GM21619 (cell line): ENCODE results near the gene ADAMTSL3.
A peak's percentile ranks its signal among the peaks of the same experiment; 100 is the strongest.

Experiments
- ATAC-seq: cut with Tn5 transposase; IDR thresholded peaks from one replicate; pipeline ENCODE4 v1.9.1; 2021; ENCODE audit not compliant: unreplicated experiment

The ADAMTSL3 gene

DNA sequence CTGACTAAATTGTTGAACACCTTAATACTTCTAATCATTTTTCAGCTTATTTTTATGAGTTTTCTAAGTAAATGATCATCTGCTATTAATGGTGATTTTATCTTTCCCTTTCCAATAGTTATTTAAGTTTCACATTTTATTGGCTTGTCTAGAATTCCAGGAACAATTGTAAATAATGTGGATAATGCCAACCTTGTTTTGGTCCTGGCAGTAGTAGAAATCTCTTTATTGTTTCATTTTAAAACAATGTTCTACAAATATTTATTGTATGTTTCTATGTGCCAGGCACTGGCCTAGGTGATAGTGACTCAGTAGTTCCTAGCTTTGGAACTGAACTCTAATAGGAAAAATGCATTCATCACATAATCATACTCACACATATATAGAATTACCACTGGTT is 264.1 kb downstream of the ADAMTSL3 start:
- ATAC-seq, result no peak

GRCh38 chr15:83919319-83919830 is 265.5 kb downstream of the ADAMTSL3 start:
- peak; percentile 68 for ATAC-seq

DNA sequence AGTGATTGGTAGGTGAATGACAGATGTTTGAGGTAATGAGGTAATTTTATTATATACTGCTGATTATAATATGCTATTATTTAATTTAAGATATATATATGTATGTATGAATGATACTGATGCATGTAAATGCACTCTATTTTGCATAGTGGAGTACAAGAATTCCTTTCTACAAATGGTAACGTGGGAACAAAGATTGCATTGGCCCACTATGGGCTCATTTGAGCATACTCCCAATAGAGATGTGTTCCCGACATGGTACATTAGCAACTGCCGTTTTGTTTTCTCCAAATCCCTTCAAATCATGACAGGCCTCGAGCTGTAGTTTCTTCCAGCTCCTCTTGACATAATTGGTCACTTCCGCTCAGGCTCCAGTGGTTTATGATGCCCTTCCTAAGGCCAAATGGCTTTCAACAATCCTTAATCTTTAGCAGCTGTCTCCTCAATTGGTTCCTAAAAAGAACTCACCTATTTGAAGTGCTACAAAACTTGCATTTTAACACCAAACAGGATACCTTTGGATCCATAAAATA is 266.1 kb downstream of the ADAMTSL3 start:
- no peak for ATAC-seq

GRCh38 chr15:83922649-83923294 is 268.8 kb downstream of the ADAMTSL3 start:
- no peak for ATAC-seq

DNA sequence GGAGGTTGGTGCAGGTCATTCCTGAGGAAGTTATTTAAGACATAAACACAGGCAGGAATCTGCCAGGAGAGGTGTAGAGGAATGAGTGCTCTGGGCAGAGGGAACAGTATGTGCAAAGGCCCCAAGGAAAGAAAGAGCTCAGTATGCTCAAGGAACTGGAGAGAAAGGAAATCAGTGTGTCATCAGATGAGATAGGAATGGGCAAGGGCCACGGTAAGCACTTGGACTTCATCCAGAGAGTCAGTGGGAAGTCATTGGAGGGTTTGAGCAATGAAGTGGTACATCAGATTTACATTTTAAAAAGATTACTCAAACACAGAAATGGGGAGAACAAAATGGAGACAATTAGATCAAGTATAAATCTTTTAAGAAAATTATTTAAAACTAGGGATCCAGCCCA is 272.2 kb downstream of the ADAMTSL3 start:
- no peak for ATAC-seq

- peak; percentile 38 for ATAC-seq
These were observed 273.9 kb downstream of the ADAMTSL3 start for GRCh38 chr15:83927704-83928391.

GRCh38 chr15:83928392-83928734 is 274.4 kb downstream of the ADAMTSL3 start:
- ATAC-seq, result peak; percentile 85

- peak; percentile 37 for ATAC-seq
These were observed 275.0 kb downstream of the ADAMTSL3 start for GRCh38 chr15:83928878-83929418.

DNA sequence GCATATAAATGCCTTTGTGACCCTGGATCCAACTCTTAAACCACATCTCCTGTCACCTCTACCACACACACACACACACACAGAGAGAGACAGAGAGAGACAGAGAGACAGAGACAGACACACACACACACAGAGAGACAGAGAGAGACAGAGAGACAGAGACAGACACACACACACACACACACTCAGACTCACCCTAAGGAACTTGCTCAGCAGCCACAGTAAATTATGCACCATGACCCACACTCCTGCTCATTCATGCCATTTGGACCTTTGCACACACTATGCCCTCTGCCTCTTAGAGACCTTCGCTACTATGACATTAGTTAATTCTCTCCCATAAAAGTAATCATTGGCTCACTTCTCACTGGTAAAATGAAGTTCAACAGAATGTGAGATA is 275.7 kb downstream of the ADAMTSL3 start:
- no peak for ATAC-seq

DNA sequence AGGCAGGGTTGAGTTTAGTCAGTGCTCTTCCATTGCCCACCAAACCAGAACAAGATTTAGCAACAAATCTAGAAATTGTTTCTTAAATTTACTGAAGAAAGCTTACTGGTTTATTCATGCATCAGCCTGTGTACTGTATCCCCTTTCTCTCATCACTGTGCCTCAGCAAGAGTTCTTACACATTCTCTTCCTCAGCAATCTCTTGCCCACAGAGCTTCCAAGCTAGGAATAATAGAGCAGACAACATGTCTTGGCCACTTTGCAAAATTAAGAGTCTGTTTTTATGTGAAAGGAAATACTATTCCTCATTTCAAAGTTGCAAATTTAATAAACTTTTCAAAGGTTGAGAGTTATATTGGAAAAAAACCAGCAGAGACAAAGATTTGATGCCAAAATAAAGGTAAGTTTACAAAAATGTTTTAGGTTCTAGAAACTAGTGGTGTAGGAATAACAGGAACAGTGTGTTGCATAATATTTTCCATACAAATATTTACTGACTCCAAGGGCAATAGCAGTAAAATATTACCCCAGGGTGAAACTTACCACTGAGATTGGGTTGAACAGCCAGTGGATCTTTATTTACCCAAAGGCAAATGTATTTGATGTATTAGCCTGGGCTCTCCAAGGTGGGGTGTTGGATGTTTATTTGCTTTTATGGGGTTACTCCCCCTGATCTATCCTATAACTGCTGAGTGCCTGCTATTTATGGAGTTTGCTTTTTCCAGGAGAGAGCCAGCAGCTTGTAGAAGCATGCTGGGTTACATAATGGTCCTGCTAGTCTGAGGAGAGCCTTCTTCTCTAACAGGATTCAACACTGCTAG is 276.7 kb downstream of the ADAMTSL3 start:
- no peak for ATAC-seq

DNA sequence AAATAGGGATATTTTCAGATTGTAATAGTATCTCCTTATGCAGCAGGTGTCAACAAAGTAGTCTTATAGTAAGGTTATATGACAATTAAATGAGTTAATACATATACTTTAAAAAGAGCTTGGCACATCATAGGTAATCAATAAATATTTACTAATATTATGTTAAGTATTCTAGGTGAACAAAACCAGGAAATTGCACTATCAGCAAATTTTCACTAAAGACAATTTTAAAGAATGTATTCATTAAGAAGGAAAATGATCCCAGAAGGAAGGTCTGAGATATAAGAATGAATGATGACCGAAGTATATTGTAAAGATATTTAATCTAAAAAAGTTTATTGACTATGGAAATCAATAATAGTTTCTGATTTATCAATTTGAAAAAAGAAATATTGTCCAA is 281.9 kb downstream of the ADAMTSL3 start:
- ATAC-seq, result no peak

DNA sequence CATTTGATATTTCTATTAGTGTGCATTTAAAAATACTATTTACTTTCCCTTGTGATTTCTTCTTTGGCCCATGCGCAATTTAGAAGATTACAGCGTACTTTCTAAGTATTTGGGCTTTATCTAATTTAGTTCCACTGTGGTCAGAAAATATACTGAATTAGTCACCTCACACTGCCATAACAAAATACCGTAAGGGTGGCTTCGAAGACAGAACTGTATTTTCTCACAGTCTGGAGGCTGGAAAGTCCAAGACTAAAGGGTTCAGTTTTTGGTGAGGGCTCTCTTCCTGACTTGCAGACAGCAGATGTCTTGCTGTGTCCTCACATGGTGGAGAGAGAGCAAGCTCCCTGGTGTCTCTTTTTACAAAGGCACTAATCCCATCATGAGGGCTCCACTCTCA is 286.2 kb downstream of the ADAMTSL3 start:
- no peak for ATAC-seq

- ATAC-seq, result no peak
These were observed 289.1 kb downstream of the ADAMTSL3 start for GRCh38 chr15:83943043-83943442.

DNA sequence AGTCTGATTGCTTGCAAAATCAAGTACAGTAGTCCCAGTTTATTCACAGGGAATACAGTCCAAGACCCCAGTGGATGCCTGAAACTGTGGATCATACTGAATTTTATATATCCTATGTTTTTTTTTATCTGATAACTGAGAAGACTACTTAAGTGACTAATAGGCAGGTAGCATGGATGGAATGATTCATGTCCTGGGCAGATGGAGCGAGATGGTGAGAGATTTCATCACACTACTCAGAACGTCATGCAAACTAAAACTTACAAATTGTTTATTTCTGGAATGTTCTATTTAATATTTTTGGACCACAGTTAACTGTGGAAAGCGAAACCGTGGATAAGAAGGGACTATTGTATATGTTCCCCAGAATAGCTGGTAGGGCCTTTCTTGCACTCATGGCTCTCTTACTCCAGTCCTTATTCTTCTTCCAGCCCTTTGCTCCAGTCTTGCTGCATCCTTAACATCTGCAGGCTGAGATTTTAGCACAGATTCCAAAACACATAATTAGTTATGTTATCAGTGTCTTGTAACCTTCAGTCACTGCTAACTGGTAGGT is 290.0 kb downstream of the ADAMTSL3 start:
- ATAC-seq, result no peak

GRCh38 chr15:83947156-83947555 is 293.2 kb downstream of the ADAMTSL3 start:
- ATAC-seq, result no peak

- ATAC-seq, result no peak
These were observed 300.6 kb downstream of the ADAMTSL3 start for GRCh38 chr15:83954506-83954905.

GRCh38 chr15:83955806-83956265 is 301.9 kb downstream of the ADAMTSL3 start:
- peak; percentile 99 for ATAC-seq

- no peak for ATAC-seq
These were observed 303.0 kb downstream of the ADAMTSL3 start for GRCh38 chr15:83956887-83957286.

DNA sequence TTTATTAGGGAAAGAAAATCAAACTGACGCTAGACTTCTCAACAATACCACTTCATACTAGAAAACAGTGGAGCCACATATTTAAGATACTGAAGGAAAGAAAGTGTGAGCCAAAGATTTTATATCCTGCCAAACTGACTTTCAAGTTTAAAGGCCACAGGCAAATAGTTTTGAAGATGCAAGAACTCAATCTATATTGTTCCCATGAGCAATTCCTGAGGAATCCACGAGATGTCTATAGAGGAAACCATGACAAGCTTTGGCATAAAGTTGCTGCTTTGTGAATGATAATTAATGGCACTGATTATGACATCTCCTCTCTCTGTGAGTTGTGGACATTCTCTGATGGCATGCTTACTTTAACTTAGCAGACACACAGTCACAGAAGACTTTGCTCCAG is 305.6 kb downstream of the ADAMTSL3 start:
- no peak for ATAC-seq

GRCh38 chr15:83960192-83960829 is 306.4 kb downstream of the ADAMTSL3 start:
- ATAC-seq, result no peak
